ENCODE results near the gene PRKCH. TPM values are rescaled to one million over a fixed set of nuclear protein-coding genes. Genes with fewer than 3 reads are reported as not detected.

Gene PRKCH
- polyA plus RNA-seq, 3 donors = 3.6 to 6.2 (median 5.4) TPM

GRCh38 chr14:61501714-61502458, 180.5 kb downstream of the PRKCH start:
- no peak overlapping the region for H3K4me2 ChIP-seq (replicated peaks; ENCODE audit: extremely low read depth, low read length, poor library complexity, severe bottlenecking)
- H3K36me3 Mint-ChIP-seq = peaks cover 16 to 24% of the 10 kb centered on the region in 2 donors

GRCh38 chr14:61502459-61503093, 181.2 kb downstream of the PRKCH start:
- Mint-ChIP-seq H3K36me3 (peaks cover 10 to 18% of the 10 kb centered on the region in 2 donors), H3K4me1 (peaks cover 47% of the 10 kb centered on the region), H3K9me3 (peaks cover 0 to 3% (median 0%) of the 10 kb centered on the region in 7 donors), H3K27me3 (ENCODE audit: low read depth in 3 of 3) (no peaks in the 10 kb centered on the region), H3K27ac (peak overlapping the region in 3 of 7 donors; percentile 68 to 88 (median 79)), H3K4me3 (no peak overlapping the region)
- Histone ChIP-seq H3K4me1 (ENCODE audit: control insufficient read depth in 1 of 2, insufficient read depth in 2 of 2, low read length in 2 of 2) (peaks cover 22 to 42% of the 10 kb centered on the region in 2 donors), H4K20me1 (ENCODE audit: insufficient read depth, low read length) (no peaks in the 10 kb centered on the region), H3K79me2 (ENCODE audit: insufficient read depth, low read length) (no peaks in the 10 kb centered on the region), H3K27ac (ENCODE audit: low read depth in 1 of 2, low read length in 2 of 2) (no peak overlapping the region), H3K4me3 (replicated peaks in 1 of 3; ENCODE audit: low read depth in 2 of 3, low read length in 3 of 3) (no peak overlapping the region), H3K27me3 (ENCODE audit: control insufficient read depth in 2 of 2, insufficient read depth in 2 of 2, low read length in 2 of 2) (no peaks in the 10 kb centered on the region), H3K9me3 (replicated peaks in 1 of 2; ENCODE audit: control insufficient read depth in 1 of 2, insufficient read depth in 1 of 2, low read length in 2 of 2) (no peaks in the 10 kb centered on the region), H2AFZ (ENCODE audit: insufficient read depth, low read depth, low read length, poor library complexity, severe bottlenecking) (peak overlapping the region; percentile 53), H3K9ac (ENCODE audit: insufficient read depth, low read length, poor library complexity, severe bottlenecking) (no peak overlapping the region), H3K36me3 (replicated peaks in 1 of 2; ENCODE audit: control insufficient read depth in 1 of 2, insufficient read depth in 2 of 2, low read length in 2 of 2) (no peaks in the 10 kb centered on the region), H3K4me2 (replicated peaks; ENCODE audit: extremely low read depth, low read length, poor library complexity, severe bottlenecking) (no peak overlapping the region)
- 60% methylated on average over 1 of the region's 7 CpGs for whole genome bisulfite sequencing (ENCODE audit: insufficient coverage)
- TF ChIP-seq, protein P1, sequence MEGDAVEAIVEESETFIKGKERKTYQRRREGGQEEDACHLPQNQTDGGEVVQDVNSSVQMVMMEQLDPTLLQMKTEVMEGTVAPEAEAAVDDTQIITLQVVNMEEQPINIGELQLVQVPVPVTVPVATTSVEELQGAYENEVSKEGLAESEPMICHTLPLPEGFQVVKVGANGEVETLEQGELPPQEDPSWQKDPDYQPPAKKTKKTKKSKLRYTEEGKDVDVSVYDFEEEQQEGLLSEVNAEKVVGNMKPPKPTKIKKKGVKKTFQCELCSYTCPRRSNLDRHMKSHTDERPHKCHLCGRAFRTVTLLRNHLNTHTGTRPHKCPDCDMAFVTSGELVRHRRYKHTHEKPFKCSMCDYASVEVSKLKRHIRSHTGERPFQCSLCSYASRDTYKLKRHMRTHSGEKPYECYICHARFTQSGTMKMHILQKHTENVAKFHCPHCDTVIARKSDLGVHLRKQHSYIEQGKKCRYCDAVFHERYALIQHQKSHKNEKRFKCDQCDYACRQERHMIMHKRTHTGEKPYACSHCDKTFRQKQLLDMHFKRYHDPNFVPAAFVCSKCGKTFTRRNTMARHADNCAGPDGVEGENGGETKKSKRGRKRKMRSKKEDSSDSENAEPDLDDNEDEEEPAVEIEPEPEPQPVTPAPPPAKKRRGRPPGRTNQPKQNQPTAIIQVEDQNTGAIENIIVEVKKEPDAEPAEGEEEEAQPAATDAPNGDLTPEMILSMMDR (IDR thresholded peaks at IDR 0.05) = no peak
- intact Hi-C loops (cut with micrococcal nuclease) = no loop called here
- peak in 1 of 3 donors; percentile 56 for DNase-seq

More at GRCh38 chr14:61501714-61502458, 180.5 kb downstream of the PRKCH start:
- peaks cover 47% of the 10 kb centered on the region for H3K4me1 Mint-ChIP-seq
- Histone ChIP-seq H3K36me3 (replicated peaks in 1 of 2; ENCODE audit: control insufficient read depth in 1 of 2, insufficient read depth in 2 of 2, low read length in 2 of 2) (no peaks in the 10 kb centered on the region), H3K4me3 (replicated peaks in 1 of 3; ENCODE audit: low read depth in 2 of 3, low read length in 3 of 3) (no peak overlapping the region), H3K4me1 (ENCODE audit: control insufficient read depth in 1 of 2, insufficient read depth in 2 of 2, low read length in 2 of 2) (peaks cover 22 to 42% of the 10 kb centered on the region in 2 donors), H4K20me1 (ENCODE audit: insufficient read depth, low read length) (no peaks in the 10 kb centered on the region), H3K9ac (ENCODE audit: insufficient read depth, low read length, poor library complexity, severe bottlenecking) (no peak overlapping the region), H3K27me3 (ENCODE audit: control insufficient read depth in 2 of 2, insufficient read depth in 2 of 2, low read length in 2 of 2) (no peaks in the 10 kb centered on the region), H2AFZ (ENCODE audit: insufficient read depth, low read depth, low read length, poor library complexity, severe bottlenecking) (no peak overlapping the region), H3K27ac (ENCODE audit: low read depth in 1 of 2, low read length in 2 of 2) (no peak overlapping the region), H3K79me2 (ENCODE audit: insufficient read depth, low read length) (no peaks in the 10 kb centered on the region), H3K9me3 (replicated peaks in 1 of 2; ENCODE audit: control insufficient read depth in 1 of 2, insufficient read depth in 1 of 2, low read length in 2 of 2) (no peaks in the 10 kb centered on the region)
- H3K4me3 Mint-ChIP-seq = no peak overlapping the region
- WGBS (ENCODE audit: insufficient coverage) = no CpG with 5 or more reads among the region's 6 CpGs
- intact Hi-C loops (cut with micrococcal nuclease) = no loop called here
- DNase-seq = no peak
- H3K9me3 Mint-ChIP-seq = peaks cover 0 to 3% (median 0%) of the 10 kb centered on the region in 7 donors
- TF ChIP-seq, protein P1 (IDR thresholded peaks at IDR 0.05) = no peak
- H3K27me3 Mint-ChIP-seq (ENCODE audit: low read depth in 3 of 3) = no peaks in the 10 kb centered on the region
- peak overlapping the region in 1 of 7 donors; percentile 3 for H3K27ac Mint-ChIP-seq

Data from CD14-positive monocyte (primary cell).